ENCODE results near the gene ARL8B. TPM values are rescaled to one million over a fixed set of nuclear protein-coding genes. Genes with fewer than 3 reads are reported as not detected.

Gene ARL8B
- total RNA-seq, 1 experiment from 2014 or later: 33.4 TPM

GRCh38 chr3:5205165-5205941 lies 83.3 kb downstream of the ARL8B start:
- DNase-seq (ENCODE audit: low read depth): no peak

- DNase-seq (ENCODE audit: low read depth): no peak
Observed at GRCh38 chr3:5210926-5211325, 88.8 kb downstream of the ARL8B start.

GRCh38 chr3:5212628-5213573 lies 90.8 kb downstream of the ARL8B start:
- no peak for DNase-seq (ENCODE audit: low read depth)

GRCh38 chr3:5213574-5213966 lies 91.5 kb downstream of the ARL8B start:
- DNase-seq (ENCODE audit: low read depth): no peak

GRCh38 chr3:5214352-5214751 lies 92.3 kb downstream of the ARL8B start:
- DNase-seq (ENCODE audit: low read depth): no peak

- no peak for DNase-seq (ENCODE audit: low read depth)
Observed at GRCh38 chr3:5217824-5218595, 95.9 kb downstream of the ARL8B start.

GRCh38 chr3:5218815-5219214 lies 96.7 kb downstream of the ARL8B start:
- DNase-seq (ENCODE audit: low read depth): no peak

GRCh38 chr3:5219216-5219615 lies 97.1 kb downstream of the ARL8B start:
- no peak for DNase-seq (ENCODE audit: low read depth)

GRCh38 chr3:5220193-5220592 lies 98.1 kb downstream of the ARL8B start:
- no peak for DNase-seq (ENCODE audit: low read depth)

GRCh38 chr3:5220667-5221431 lies 98.8 kb downstream of the ARL8B start:
- no peak for DNase-seq (ENCODE audit: low read depth)

GRCh38 chr3:5221701-5222100 lies 99.6 kb downstream of the ARL8B start:
- no peak for DNase-seq (ENCODE audit: low read depth)

- no peak for DNase-seq (ENCODE audit: low read depth)
Observed at GRCh38 chr3:5222283-5223005, 100.4 kb downstream of the ARL8B start.

GRCh38 chr3:5226783-5227182 lies 104.7 kb downstream of the ARL8B start:
- DNase-seq (ENCODE audit: low read depth): no peak

- DNase-seq (ENCODE audit: low read depth): peak; percentile 9
Observed at GRCh38 chr3:5227812-5228211, 105.7 kb downstream of the ARL8B start.

- DNase-seq (ENCODE audit: low read depth): no peak
Observed at GRCh38 chr3:5229414-5229813, 107.3 kb downstream of the ARL8B start.

Other genes starting within 250 kb of the ARL8B start
- 5.3 and 11.1 TPM in 2 replicates for gene BHLHE40, start 142.9 kb upstream of the ARL8B start, total RNA-seq (2014; rRNA removed; shearing (Covaris generic))
- 5.1 and 13.7 TPM in 2 replicates for gene EDEM1, start 65.4 kb downstream of the ARL8B start, total RNA-seq (2014; rRNA removed; shearing (Covaris generic))

Measured in Daoy (cell line).